Measurements from ENCODE around the gene CRYZ. TPM values are rescaled to one million over a fixed set of nuclear protein-coding genes. Genes with fewer than 3 reads are reported as not detected.

Gene CRYZ
- total and polyA plus RNA-seq, 12 donors = 18.1 to 81.6 (median 47.7) TPM

- 54 to 90% (median 63%) methylated on average over 2 of the region's 2 CpGs for WGBS, 4 donors
Measured at GRCh38 chr1:74681851-74682250, 51.0 kb downstream of the CRYZ start.

GRCh38 chr1:74681449-74681848, 51.4 kb downstream of the CRYZ start:
- WGBS, 4 donors = 79 to 92% (median 88%) methylated on average over 4 of the region's 4 CpGs
- H3K4me1 ChIP-seq (replicated peaks in 1 of 2) = no peaks in the 10 kb centered on the region
- intact Hi-C loops (cut with DNase I) = no loop called here

More at GRCh38 chr1:74681851-74682250, 51.0 kb downstream of the CRYZ start:
- Histone ChIP-seq H3K27me3 (no peaks in the 10 kb centered on the region), H3K27ac (no peak overlapping the region), H3K9me3 (replicated peaks in 1 of 3) (no peaks in the 10 kb centered on the region), H3K4me3 (no peak overlapping the region), H3K4me1 (replicated peaks in 1 of 2) (no peaks in the 10 kb centered on the region), H3K36me3 (replicated peaks in 1 of 2) (no peaks in the 10 kb centered on the region)
- no peak for DNase-seq
- intact Hi-C loops (cut with DNase I) = no loop called here
- TF ChIP-seq CTCF (IDR thresholded peaks at IDR 0.05) = no peak
- TF ChIP-seq POLR2A (IDR thresholded peaks at IDR 0.05) = no peak

GRCh38 chr1:74681001-74681400, 51.8 kb downstream of the CRYZ start:
- TF ChIP-seq CTCF (IDR thresholded peaks at IDR 0.05) = no peak
- no peak for TF ChIP-seq POLR2A (IDR thresholded peaks at IDR 0.05)
- WGBS, 4 donors = 58 to 64% (median 62%) methylated on average over 3 of the region's 3 CpGs
- intact Hi-C loops (cut with DNase I) = no loop called here

More at GRCh38 chr1:74681449-74681848, 51.4 kb downstream of the CRYZ start:
- DNase-seq = no peak
- TF ChIP-seq CTCF (IDR thresholded peaks at IDR 0.05) = no peak
- no peak for TF ChIP-seq POLR2A (IDR thresholded peaks at IDR 0.05)
- Histone ChIP-seq H3K27ac (no peak overlapping the region), H3K9me3 (replicated peaks in 1 of 3) (no peaks in the 10 kb centered on the region), H3K36me3 (replicated peaks in 1 of 2) (no peaks in the 10 kb centered on the region), H3K4me3 (no peak overlapping the region), H3K27me3 (no peaks in the 10 kb centered on the region)

GRCh38 chr1:74679811-74680210, 53.0 kb downstream of the CRYZ start:
- H3K27me3 ChIP-seq = no peaks in the 10 kb centered on the region
- no peaks in the 10 kb centered on the region for H3K9me3 ChIP-seq (replicated peaks in 1 of 3)
- H3K4me3 ChIP-seq = no peak overlapping the region
- H3K36me3 ChIP-seq (replicated peaks in 1 of 2) = no peaks in the 10 kb centered on the region
- intact Hi-C loops (cut with DNase I) = no loop called here
- H3K27ac ChIP-seq = no peak overlapping the region
- TF ChIP-seq CTCF (IDR thresholded peaks at IDR 0.05) = no peak
- TF ChIP-seq POLR2A (IDR thresholded peaks at IDR 0.05) = no peak
- DNase-seq = no peak
- H3K4me1 ChIP-seq (replicated peaks in 1 of 2) = no peaks in the 10 kb centered on the region
- WGBS, 4 donors = 85 to 93% (median 91%) methylated on average over 2 of the region's 2 CpGs

More at GRCh38 chr1:74681001-74681400, 51.8 kb downstream of the CRYZ start:
- Histone ChIP-seq H3K36me3 (replicated peaks in 1 of 2) (no peaks in the 10 kb centered on the region), H3K9me3 (replicated peaks in 1 of 3) (no peaks in the 10 kb centered on the region), H3K27ac (no peak overlapping the region), H3K4me3 (no peak overlapping the region), H3K27me3 (no peaks in the 10 kb centered on the region), H3K4me1 (replicated peaks in 1 of 2) (no peaks in the 10 kb centered on the region)
- no peak for DNase-seq

Data from adrenal gland (tissue), 12 donors.